Endothelial cell of umbilical vein (primary cell): ENCODE results near the gene NDFIP1. TPM values are rescaled to one million over a fixed set of nuclear protein-coding genes. Genes with fewer than 3 reads are reported as not detected.

Experiments
- BruUV-seq: library from RNA; stranded (reverse); fragments of 400-500 nt; replicated peaks from 2 replicates; lab custom pipeline; 2021; lab: Mats Ljungman, UMichigan
- CTCF ChIA-PET: fragments of 300-600, 350-600 bp; sonication (Branson Sonifier 250); formaldehyde crosslinking; loops from one replicate; lab custom pipeline; 2021; ENCODE audit warnings: antibody characterized with exemption, inconsistent platforms; lab: Charles Lee
- POLR2A ChIA-PET: fragments of 300-600, 350-600 bp; sonication (Branson Sonifier 250); formaldehyde crosslinking; loops from one replicate; lab custom pipeline; 2021; ENCODE audit warnings: antibody characterized with exemption, inconsistent platforms; lab: Charles Lee
- DNase-seq: peaks from one replicate; pipeline ENCODE4 v3.0.0-alpha.2; 2011; ENCODE audit warnings: low read depth, low spot score
- FAIRE-seq: peaks from 2 replicates; lab custom pipeline; 2011; peaks lifted over from hg19 to GRCh38; lab: Jason Lieb, UNC
- H2AFZ ChIP-seq: 2 replicates; pipeline ENCODE4 v1.6.0; 2012; ENCODE audit warnings: low read depth, low read length, control low read depth, inconsistent platforms
- H3K27ac ChIP-seq: 2 replicates; pipeline ENCODE4 v1.5.1; 2011; ENCODE audit warnings: low read depth, mild to moderate bottlenecking, control low read depth, low read length, moderate library complexity; ENCODE audit not compliant: insufficient read depth
- H3K27me3 ChIP-seq, 2 experiments: 2 replicates each; pipeline versions ENCODE4 v1.6.0 to v1.6.1; 2011; ENCODE audit warnings: low read length in 2 of 2, mixed read lengths in 1 of 2; ENCODE audit not compliant: control insufficient read depth in 2 of 2, insufficient read depth in 2 of 2
- H3K36me3 ChIP-seq, 2 experiments: 2 replicates in 1 of 2; 3 replicates in 1 of 2; pipeline ENCODE4 v1.5.1; 2011; ENCODE audit warnings: low read length in 2 of 2, mild to moderate bottlenecking in 1 of 2, moderate library complexity in 1 of 2; ENCODE audit not compliant: control insufficient read depth in 2 of 2, insufficient read depth in 2 of 2; ENCODE audit errors: extremely low read depth in 1 of 2
- H3K4me1 ChIP-seq: 3 replicates; pipeline ENCODE4 v1.5.1; 2011; ENCODE audit warnings: mild to moderate bottlenecking, low read length; ENCODE audit not compliant: control insufficient read depth, insufficient read depth; ENCODE audit errors: extremely low read depth
- H3K4me2 ChIP-seq: 2 replicates; pipeline ENCODE4 v1.6.1; 2011; ENCODE audit warnings: low read length, control low read depth, mixed read lengths; ENCODE audit not compliant: insufficient read depth
- H3K4me3 ChIP-seq, 3 experiments: fragments of 200-600 bp in 1 of 3; sonication (generic), shearing (Covaris generic) in 1 of 3; replicated peaks in 1 of 3; 2 replicates each; pipeline ENCODE4 v1.5.1; 2011 to 2016; ENCODE audit warnings: control low read depth in 3 of 3, low read length in 3 of 3, mild to moderate bottlenecking in 2 of 3, inconsistent platforms in 1 of 3, low read depth in 1 of 3, moderate library complexity in 1 of 3; ENCODE audit not compliant: insufficient read depth in 1 of 3
- H3K79me2 ChIP-seq: 2 replicates; pipeline ENCODE4 v1.6.0; 2012; ENCODE audit warnings: low read length, inconsistent platforms; ENCODE audit not compliant: control insufficient read depth, insufficient read depth
- H3K9ac ChIP-seq: replicated peaks from 2 replicates; pipeline ENCODE3; 2011; ENCODE audit warnings: low read length, control low read depth; ENCODE audit not compliant: insufficient read depth; ENCODE audit errors: extremely low read depth
- H3K9me1 ChIP-seq: replicated peaks from 3 replicates; pipeline ENCODE4 v1.6.0; 2011; ENCODE audit warnings: mild to moderate bottlenecking, low read length; ENCODE audit not compliant: control insufficient read depth, insufficient read depth; ENCODE audit errors: extremely low read depth
- H3K9me3 ChIP-seq: replicated peaks from 2 replicates; pipeline ENCODE4 v1.5.1; 2012; ENCODE audit warnings: low read length, inconsistent platforms; ENCODE audit not compliant: control insufficient read depth, insufficient read depth
- H4K20me1 ChIP-seq: replicated peaks from 2 replicates; pipeline ENCODE3; 2011; ENCODE audit warnings: mild to moderate bottlenecking, low read length; ENCODE audit not compliant: control insufficient read depth, insufficient read depth; ENCODE audit errors: extremely low read depth
- EZH2 ChIP-seq: IDR thresholded peaks from 2 replicates; pipeline ENCODE4 v1.6.1; 2012; ENCODE audit warnings: borderline replicate concordance, low read depth, mild to moderate bottlenecking, moderate library complexity, low read length, inconsistent platforms; ENCODE audit not compliant: severe bottlenecking
- FOS ChIP-seq: IDR thresholded peaks from 2 replicates; pipeline ENCODE4 v1.6.1; 2011; ENCODE audit warnings: mild to moderate bottlenecking, low read length, moderate library complexity, borderline replicate concordance; ENCODE audit not compliant: insufficient read depth
- GATA2 ChIP-seq: IDR thresholded peaks from 2 replicates; pipeline ENCODE4 v1.7.0; 2011; ENCODE audit warnings: low read depth, mild to moderate bottlenecking, moderate library complexity, mixed read lengths, low read length; ENCODE audit not compliant: insufficient read length, insufficient read depth
- JUN ChIP-seq: IDR thresholded peaks from 2 replicates; pipeline ENCODE4 v1.6.1; 2011; ENCODE audit warnings: borderline replicate concordance, low read depth; ENCODE audit not compliant: insufficient read length, insufficient read depth
- MAX ChIP-seq: IDR thresholded peaks from 2 replicates; pipeline ENCODE4 v1.6.1; 2011; ENCODE audit not compliant: insufficient read depth, insufficient read length
- MYC ChIP-seq: IDR thresholded peaks from one replicate; pipeline ENCODE4 v1.6.1; 2011; ENCODE audit warnings: mild to moderate bottlenecking, low read depth, low read length
- POLR2A ChIP-seq: IDR thresholded peaks from 2 replicates; pipeline ENCODE4 v1.6.1; 2012; ENCODE audit warnings: low read depth, mild to moderate bottlenecking, control low read depth, low read length
- POLR2AphosphoS5 ChIP-seq: IDR thresholded peaks from 2 replicates; pipeline ENCODE4 v1.6.1; 2012; ENCODE audit warnings: low read depth, mild to moderate bottlenecking, control low read depth, low read length, moderate library complexity; ENCODE audit not compliant: insufficient read depth
- dilution Hi-C: fragments of 300-500 bp; cut with MboI; formaldehyde crosslinking; loops from one replicate; pipeline ENCODE4 v1.15.0; 2019; ENCODE audit warnings: low sequenced_read_pairs; ENCODE audit not compliant: extremely low pct_ligation_motif_present
- intact Hi-C: fragments of 100-400 bp; cut with micrococcal nuclease; formaldehyde crosslinking; loops from one replicate; pipeline ENCODE4 v1.10.0; 2022
- polyA plus RNA-seq, 4 experiments: library from polyadenylated mRNA; depleted of rRNA in 3 of 4; stranded (reverse) in 3 of 4; unstranded in 1 of 4; fragments of >200 nt; gene quantifications; 2 replicates each; pipeline versions ENCODE4 v1.2.1 to v1.2.3, GENCODE V29; 2011 to 2012; ENCODE audit warnings: missing spikeins in 1 of 4
- total RNA-seq: library from RNA; stranded (reverse); gene quantifications from 2 replicates; pipeline ENCODE4 v1.2.3, GENCODE V29; 2021
- TF ChIP-seq, protein P1 (sequence below), 2 donors: IDR thresholded peaks; 1 replicate in 1 of 2; 2 replicates in 1 of 2; pipeline ENCODE4 v1.5.1; 2011; ENCODE audit warnings: low read length in 2 of 2, mild to moderate bottlenecking in 2 of 2, moderate library complexity in 2 of 2, control low read depth in 1 of 2, inconsistent platforms in 1 of 2, low read depth in 1 of 2; ENCODE audit not compliant: insufficient read depth in 1 of 2; ENCODE audit errors: extremely low read depth in 1 of 2

NDFIP1 gene
- total and polyA plus RNA-seq, 2 donors (not counting 3 experiments of a cell fraction or from before 2014, with no cell fraction given): 12.3 to 42.6 TPM

GRCh38 chr5:142152384-142152732 is 43.8 kb downstream of the NDFIP1 start:
- H3K36me3 ChIP-seq: no peaks in the 10 kb centered on the region
- no peak overlapping the region for H3K4me3 ChIP-seq
- dilution Hi-C loops: loop anchor here (5.0 kb wide), 1 partner anchor 395 kb away; no protein-coding TSS in a partner anchor
- no peak overlapping the region for H2AFZ ChIP-seq
- no peak overlapping the region for H3K4me2 ChIP-seq
- no peaks in the 10 kb centered on the region for H3K9me3 ChIP-seq
- H3K79me2 ChIP-seq: no peaks in the 10 kb centered on the region
- CTCF ChIA-PET: interaction anchor here (0.6 to 2.6 kb wide), 18 partner anchors 9 to 547 kb away, joined by 3 to 68 read pairs (median 4); partner anchors contain the start of gene SPRY4
- BruUV-seq: no TSS peak
- peaks cover 19% of the 10 kb centered on the region for H3K4me1 ChIP-seq
- no peaks in the 10 kb centered on the region for H3K27me3 ChIP-seq
- POLR2A ChIA-PET: no interaction called here
- intact Hi-C loops: loop anchor here (1.0 to 5.0 kb wide), 13 partner anchors 40 to 547 kb away; partner anchors contain the start of gene SPRY4
- no peaks in the 10 kb centered on the region for H3K9me1 ChIP-seq
- H3K27ac ChIP-seq: no peak overlapping the region
- DNase-seq (no peak), FAIRE-seq (peak; percentile 4)
- no peaks in the 10 kb centered on the region for H4K20me1 ChIP-seq
- TF ChIP-seq MAX (no peak), FOS (no peak), JUN (no peak), POLR2A (no peak), POLR2AphosphoS5 (no peak), MYC (no peak), EZH2 (no peak), GATA2 (no peak)
- TF ChIP-seq, protein P1, sequence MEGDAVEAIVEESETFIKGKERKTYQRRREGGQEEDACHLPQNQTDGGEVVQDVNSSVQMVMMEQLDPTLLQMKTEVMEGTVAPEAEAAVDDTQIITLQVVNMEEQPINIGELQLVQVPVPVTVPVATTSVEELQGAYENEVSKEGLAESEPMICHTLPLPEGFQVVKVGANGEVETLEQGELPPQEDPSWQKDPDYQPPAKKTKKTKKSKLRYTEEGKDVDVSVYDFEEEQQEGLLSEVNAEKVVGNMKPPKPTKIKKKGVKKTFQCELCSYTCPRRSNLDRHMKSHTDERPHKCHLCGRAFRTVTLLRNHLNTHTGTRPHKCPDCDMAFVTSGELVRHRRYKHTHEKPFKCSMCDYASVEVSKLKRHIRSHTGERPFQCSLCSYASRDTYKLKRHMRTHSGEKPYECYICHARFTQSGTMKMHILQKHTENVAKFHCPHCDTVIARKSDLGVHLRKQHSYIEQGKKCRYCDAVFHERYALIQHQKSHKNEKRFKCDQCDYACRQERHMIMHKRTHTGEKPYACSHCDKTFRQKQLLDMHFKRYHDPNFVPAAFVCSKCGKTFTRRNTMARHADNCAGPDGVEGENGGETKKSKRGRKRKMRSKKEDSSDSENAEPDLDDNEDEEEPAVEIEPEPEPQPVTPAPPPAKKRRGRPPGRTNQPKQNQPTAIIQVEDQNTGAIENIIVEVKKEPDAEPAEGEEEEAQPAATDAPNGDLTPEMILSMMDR (IDR thresholded peaks at IDR 0.05; ENCODE audit: extremely low read depth in 1 of 2, insufficient read depth in 1 of 2, low read depth in 1 of 2, low read length in 2 of 2): no peak
- no peak overlapping the region for H3K9ac ChIP-seq
